SK-N-SH (cell line): Measurements from ENCODE around the gene LMBR1. TPM values are rescaled to one million over a fixed set of nuclear protein-coding genes. Genes with fewer than 3 reads are reported as not detected.

Experiments used
- CTCF ChIA-PET: fragments of 300-600, 350-600 bp; formaldehyde crosslinking; extraction: SDS; loops from one replicate; lab custom pipeline; 2021; lab: Yijun Ruan, JAX
- POLR2A ChIA-PET: fragments of 350-600 bp; sonication (Branson Sonifier 250); formaldehyde crosslinking; extraction: SDS; loops from one replicate; lab custom pipeline; 2020; ENCODE audit warnings: antibody characterized with exemption, inconsistent platforms; lab: Yijun Ruan, JAX
- DNase-seq: peaks from one replicate; pipeline ENCODE4 v3.0.0; 2012
- H2AFZ ChIP-seq: fragments of 200-600 bp; sonication (generic); 2 replicates; pipeline ENCODE4 v1.8.1; 2016; ENCODE audit warnings: antibody characterized with exemption, mild to moderate bottlenecking, low read depth
- H3F3A ChIP-seq: fragments of 200-600 bp; sonication (generic); replicated peaks from 2 replicates; pipeline ENCODE3; 2016; ENCODE audit warnings: antibody characterized with exemption, mild to moderate bottlenecking; ENCODE audit not compliant: insufficient read depth
- H3K27ac ChIP-seq, 2 experiments: fragments of 200-500 bp in 1 of 2; fragments of 200-600 bp in 1 of 2; sonication (Bioruptor generic) in 1 of 2; sonication (generic), shearing (Covaris generic) in 1 of 2; 2 replicates each; pipeline versions ENCODE4 v1.5.1 to v1.6.1; 2014 to 2016; ENCODE audit warnings: low read depth in 2 of 2, inconsistent platforms in 1 of 2, low read length in 1 of 2, mild to moderate bottlenecking in 1 of 2, mixed read lengths in 1 of 2
- H3K27me3 ChIP-seq: fragments of 200-600 bp; sonication (generic), shearing (Covaris generic); 2 replicates; pipeline ENCODE4 v1.6.1; 2016; ENCODE audit warnings: mixed run types; ENCODE audit not compliant: insufficient read depth
- H3K36me3 ChIP-seq, 2 experiments: fragments of 200-500 bp in 1 of 2; fragments of 200-600 bp in 1 of 2; sonication (Bioruptor generic) in 1 of 2; sonication (generic) in 1 of 2; replicated peaks in 1 of 2; 2 replicates each; pipeline versions ENCODE3 to v1.5.1; 2014 to 2016; ENCODE audit warnings: low read length in 1 of 2, mild to moderate bottlenecking in 1 of 2; ENCODE audit not compliant: insufficient read depth in 2 of 2, control insufficient read depth in 1 of 2
- H3K4me1 ChIP-seq, 2 experiments: fragments of 200-500 bp in 1 of 2; fragments of 200-600 bp in 1 of 2; sonication (Bioruptor generic) in 1 of 2; sonication (generic), shearing (Covaris generic) in 1 of 2; 2 replicates each; pipeline versions ENCODE4 v1.5.1 to v1.6.1; 2014 to 2016; ENCODE audit warnings: low read depth in 1 of 2, low read length in 1 of 2, mixed run types in 1 of 2; ENCODE audit not compliant: insufficient read depth in 2 of 2, control insufficient read depth in 1 of 2
- H3K4me2 ChIP-seq: fragments of 200-600 bp; sonication (generic), shearing (Covaris generic); 2 replicates; pipeline ENCODE4 v1.6.1; 2017; ENCODE audit warnings: mixed run types
- H3K4me3 ChIP-seq, 2 experiments: fragments of 200-500 bp in 1 of 2; fragments of 200-600 bp in 1 of 2; sonication (Bioruptor generic) in 1 of 2; sonication (generic), shearing (Covaris generic) in 1 of 2; 2 replicates each; pipeline versions ENCODE4 v1.5.1 to v1.8.1; 2014 to 2016; ENCODE audit warnings: low read depth in 2 of 2, inconsistent platforms in 1 of 2, low read length in 1 of 2, mild to moderate bottlenecking in 1 of 2, mixed read lengths in 1 of 2, moderate library complexity in 1 of 2
- H3K79me2 ChIP-seq: fragments of 200-600 bp; sonication (generic); 2 replicates; pipeline ENCODE4 v1.8.1; 2017; ENCODE audit warnings: mild to moderate bottlenecking; ENCODE audit not compliant: insufficient read depth
- H3K9ac ChIP-seq: fragments of 200-600 bp; sonication (generic); 2 replicates; pipeline ENCODE4 v1.6.1; 2017; ENCODE audit warnings: mixed run types
- H3K9me2 ChIP-seq: fragments of 200-600 bp; sonication (generic); 2 replicates; pipeline ENCODE4 v1.6.1; 2017; ENCODE audit warnings: mixed run types
- H3K9me3 ChIP-seq: fragments of 200-600 bp; sonication (generic); 2 replicates; pipeline ENCODE4 v1.6.1; 2017; ENCODE audit warnings: mixed run types, mild to moderate bottlenecking, moderate library complexity
- H4K20me1 ChIP-seq: fragments of 200-600 bp; sonication (generic); 2 replicates; pipeline ENCODE4 v1.6.1; 2017; ENCODE audit warnings: mild to moderate bottlenecking, mixed run types; ENCODE audit not compliant: insufficient read depth
- CTCF ChIP-seq: fragments of 200-600 bp; sonication (generic); IDR thresholded peaks from 2 replicates; pipeline ENCODE4 v1.6.1; 2017; ENCODE audit warnings: antibody characterized with exemption, mild to moderate bottlenecking, moderate library complexity
- ELF1 ChIP-seq: IDR thresholded peaks from 2 replicates; pipeline ENCODE4 v1.4.0; 2012
- EP300 ChIP-seq, 2 experiments: IDR thresholded peaks; 2 replicates each; pipeline versions ENCODE4 v1.4.0 to v1.6.1; 2012; ENCODE audit warnings: borderline replicate concordance in 1 of 2, low read depth in 1 of 2, low read length in 1 of 2
- FOXJ3 ChIP-seq: sonication (generic); formaldehyde crosslinking; IDR thresholded peaks from 2 replicates; pipeline ENCODE4 v1.5.1; 2020; ENCODE audit warnings: mild to moderate bottlenecking, missing genetic modification reagents
- FOXM1 ChIP-seq: IDR thresholded peaks from 2 replicates; pipeline ENCODE4 v1.4.0; 2012; ENCODE audit warnings: low read depth, mild to moderate bottlenecking
- GABPA ChIP-seq: IDR thresholded peaks from 2 replicates; pipeline ENCODE4 v1.4.0; 2012; ENCODE audit warnings: low read depth, mild to moderate bottlenecking
- IRF3 ChIP-seq: fragments of 150-350 bp; IDR thresholded peaks from 2 replicates; pipeline ENCODE4 v1.6.1; 2016; ENCODE audit warnings: mild to moderate bottlenecking, low read depth, low read length
- JUND ChIP-seq: IDR thresholded peaks from 2 replicates; pipeline ENCODE4 v1.4.0; 2012
- MEF2A ChIP-seq: IDR thresholded peaks from 2 replicates; pipeline ENCODE4 v1.4.0; 2012; ENCODE audit warnings: low read depth, borderline replicate concordance
- MXI1 ChIP-seq: IDR thresholded peaks from 2 replicates; pipeline ENCODE4 v1.6.1; 2012; ENCODE audit warnings: mild to moderate bottlenecking, low read depth, low read length, improper control_type of control experiment
- NFIC ChIP-seq: IDR thresholded peaks from 2 replicates; pipeline ENCODE4 v1.4.0; 2012; ENCODE audit warnings: borderline replicate concordance
- NRF1 ChIP-seq: IDR thresholded peaks from 2 replicates; pipeline ENCODE4 v1.6.1; 2012; ENCODE audit warnings: low read depth, mild to moderate bottlenecking, low read length
- PBX3 ChIP-seq: IDR thresholded peaks from 2 replicates; pipeline ENCODE4; 2012
- POLR2AphosphoS5 ChIP-seq: IDR thresholded peaks from 2 replicates; pipeline ENCODE4 v1.6.1; 2012; ENCODE audit warnings: low read depth, low read length
- RAD21 ChIP-seq: IDR thresholded peaks from 2 replicates; pipeline ENCODE4 v1.6.1; 2012; ENCODE audit warnings: mild to moderate bottlenecking, low read length
- RCOR1 ChIP-seq: fragments of 150-350 bp; IDR thresholded peaks from 2 replicates; pipeline ENCODE4 v1.6.1; 2017; ENCODE audit warnings: antibody characterized with exemption, low read length
- REST ChIP-seq: IDR thresholded peaks from 2 replicates; pipeline ENCODE4 v1.6.1; 2012; ENCODE audit warnings: mild to moderate bottlenecking, low read depth, low read length, moderate library complexity
- SIN3A ChIP-seq: IDR thresholded peaks from 2 replicates; pipeline ENCODE4 v1.6.1; 2012; ENCODE audit warnings: low read depth, mild to moderate bottlenecking, low read length, moderate library complexity, borderline replicate concordance
- TAF1 ChIP-seq: IDR thresholded peaks from 2 replicates; pipeline ENCODE4 v1.6.1; 2012; ENCODE audit warnings: low read depth, mild to moderate bottlenecking, low read length, moderate library complexity, borderline replicate concordance
- TCF12 ChIP-seq: IDR thresholded peaks from 2 replicates; pipeline ENCODE4 v1.4.0; 2012
- TEAD4 ChIP-seq: IDR thresholded peaks from 2 replicates; pipeline ENCODE4 v1.4.0; 2012; ENCODE audit warnings: mild to moderate bottlenecking, borderline replicate concordance; ENCODE audit not compliant: insufficient read depth
- YY1 ChIP-seq: IDR thresholded peaks from 2 replicates; pipeline ENCODE4 v1.4.0; 2012; ENCODE audit warnings: low read depth, mild to moderate bottlenecking
- WGBS: methylation state at CpG from one replicate; pipeline ENCODE4 v1.1.6; 2017; ENCODE audit warnings: low lambda C conversion rate; 5-methylcytosine and 5-hydroxymethylcytosine counted together
- polyA plus RNA-seq, 3 experiments: library from polyadenylated mRNA; depleted of rRNA; stranded (reverse); fragments of >200 nt; gene quantifications; 2 replicates each; pipeline ENCODE4 v1.2.3, GENCODE V29; 2012

Gene LMBR1
- polyA plus RNA-seq, 1 of the 3 experiments (the other 2 are of a cell fraction) = 24.6 TPM

GRCh38 chr7:156842317-156842716 is 50.7 kb downstream of the LMBR1 start:
- Histone ChIP-seq H3K4me2 (no peak overlapping the region; the same call in 1 of the 2 replicates), H3F3A (no peaks in the 10 kb centered on the region), H3K79me2 (peaks cover 52% of the 10 kb centered on the region), H3K4me1 (peaks cover 4 to 19% of the 10 kb centered on the region in 2 experiments; a peak in 3 of 4 replicates), H3K9me2 (no peaks in the 10 kb centered on the region), H3K9me3 (no peaks in the 10 kb centered on the region), H2AFZ (no peak overlapping the region), H3K4me3 (no peak overlapping the region), H3K9ac (no peak overlapping the region), H3K27ac (peak overlapping the region in 1 of 2 experiments; percentile 56; a peak in 2 of 4 replicates), H4K20me1 (0 out of 2 replicates have a peak, but pooled peaks cover 21% of the 10 kb centered on the region), H3K36me3 (no peaks in the 10 kb centered on the region), H3K27me3 (no peaks in the 10 kb centered on the region)
- CTCF ChIA-PET = interaction anchor here (0.6 to 2.6 kb wide), 5 partner anchors 12 to 51 kb away, joined by 3 to 11 read pairs (median 4); partner anchors contain the start of gene LMBR1
- no peak for DNase-seq
- POLR2A ChIA-PET = no interaction called here
- WGBS = 80% methylated on average over 5 of the region's 5 CpGs
- TF ChIP-seq NRF1 = peak; percentile 20; the same call in 1 of the 2 replicates
- no peak for TF ChIP-seq MXI1
- no peak for TF ChIP-seq GABPA
- no peak for TF ChIP-seq SIN3A
- TF ChIP-seq FOXM1 = no peak
- TF ChIP-seq IRF3 = no peak
- no peak for TF ChIP-seq MEF2A
- TF ChIP-seq, all 33 proteins: peak for 1

- peak overlapping the region in 1 of 2 experiments; percentile 1; a peak in 2 of 4 replicates for H3K27ac ChIP-seq
- no peak for DNase-seq
- CTCF ChIA-PET = interaction anchor here (1.0 kb wide), 2 partner anchors 25 to 124 kb away, joined by 3 read pairs; no protein-coding TSS in a partner anchor
- H3K4me3 ChIP-seq = no peak overlapping the region
- no peak overlapping the region for H2AFZ ChIP-seq
- WGBS = 81% methylated on average over 2 of the region's 2 CpGs
- no peaks in the 10 kb centered on the region for H3K9me3 ChIP-seq
- H3K4me2 ChIP-seq = no peak overlapping the region
- no peaks in the 10 kb centered on the region for H3K27me3 ChIP-seq
- no peaks in the 10 kb centered on the region for H3F3A ChIP-seq
- H3K36me3 ChIP-seq = no peaks in the 10 kb centered on the region
- peaks cover 44% of the 10 kb centered on the region for H3K79me2 ChIP-seq
- 0 out of 2 replicates have a peak, but pooled peaks cover 18% of the 10 kb centered on the region for H4K20me1 ChIP-seq
- H3K4me1 ChIP-seq = peaks cover 4 to 19% of the 10 kb centered on the region in 2 experiments; a peak in 3 of 4 replicates
- POLR2A ChIA-PET = no interaction called here
- no peaks in the 10 kb centered on the region for H3K9me2 ChIP-seq
- no peak overlapping the region for H3K9ac ChIP-seq
- TF ChIP-seq EP300 (IDR thresholded peaks at IDR 0.05; ENCODE audit: borderline replicate concordance in 1 of 2, low read depth in 1 of 2, low read length in 1 of 2) = no peak
- TF ChIP-seq REST = no peak
- no peak for TF ChIP-seq TCF12
- TF ChIP-seq NFIC = no peak
- no peak for TF ChIP-seq JUND
- no peak for TF ChIP-seq PBX3
- TF ChIP-seq RAD21 = no peak
- no peak for TF ChIP-seq CTCF
- no peak for TF ChIP-seq MXI1
- TF ChIP-seq POLR2AphosphoS5 = no peak
- no peak for TF ChIP-seq TAF1
- no peak for TF ChIP-seq TEAD4
- no peak for TF ChIP-seq RCOR1
- no peak for TF ChIP-seq FOXJ3
- TF ChIP-seq SIN3A = no peak
- TF ChIP-seq YY1 = no peak
- no peak for TF ChIP-seq ELF1
- no peak for TF ChIP-seq FOXM1
These were observed 51.5 kb downstream of the LMBR1 start for GRCh38 chr7:156841497-156841896.
